HCEC 1CT (cell line): ENCODE data around the gene SELE.

Experiments
- DNase-seq: peaks from one replicate; pipeline ENCODE4 v3.0.0-alpha.2; 2017

The SELE gene

GRCh38 chr1:169733924-169734323, at the start of gene SELE:
Gene SELE, minus strand, starts transcription at chr1:169734079. Its CDS starts 467 bp downstream, at chr1:169733612.
- no peak for DNase-seq

- DNase-seq = no peak
These were observed 48.7 kb upstream of the SELE start for GRCh38 chr1:169782596-169782995.

- DNase-seq = peak; percentile 50
These were observed 46.1 kb upstream of the SELE start for GRCh38 chr1:169779970-169780369.

GRCh38 chr1:169779150-169779549, 45.3 kb upstream of the SELE start:
- no peak for DNase-seq

GRCh38 chr1:169776440-169776839, 42.6 kb upstream of the SELE start:
- no peak for DNase-seq

- no peak for DNase-seq
These were observed 34.3 kb upstream of the SELE start for GRCh38 chr1:169768161-169768560.

GRCh38 chr1:169765580-169766331, 31.9 kb upstream of the SELE start:
- no peak for DNase-seq

- DNase-seq = no peak
These were observed 31.0 kb upstream of the SELE start for GRCh38 chr1:169764919-169765318.

- no peak for DNase-seq
These were observed 28.8 kb upstream of the SELE start for GRCh38 chr1:169762699-169763098.

GRCh38 chr1:169759038-169759437, 25.2 kb upstream of the SELE start:
- DNase-seq = no peak

- DNase-seq = no peak
These were observed 19.7 kb upstream of the SELE start for GRCh38 chr1:169753549-169753948.

GRCh38 chr1:169750041-169750440, 16.2 kb upstream of the SELE start:
- no peak for DNase-seq

- no peak for DNase-seq
These were observed 12.7 kb upstream of the SELE start for GRCh38 chr1:169746550-169746949.

GRCh38 chr1:169745015-169745861, 11.4 kb upstream of the SELE start:
- no peak for DNase-seq

GRCh38 chr1:169741666-169742394, 8.0 kb upstream of the SELE start:
- DNase-seq = peak; percentile 46

- DNase-seq = no peak
These were observed 6.1 kb upstream of the SELE start for GRCh38 chr1:169739980-169740379.

- no peak for DNase-seq
These were observed 2.4 kb downstream of the SELE start for GRCh38 chr1:169731446-169731845.

- no peak for DNase-seq
These were observed 3.9 kb downstream of the SELE start for GRCh38 chr1:169729991-169730390.

- no peak for DNase-seq
These were observed 6.6 kb downstream of the SELE start for GRCh38 chr1:169727307-169727706.

- DNase-seq = no peak
These were observed 7.0 kb downstream of the SELE start for GRCh38 chr1:169726851-169727250.

GRCh38 chr1:169725930-169726329, 7.9 kb downstream of the SELE start:
- no peak for DNase-seq

GRCh38 chr1:169724168-169724567, 9.7 kb downstream of the SELE start:
- no peak for DNase-seq

GRCh38 chr1:169723763-169724162, 10.1 kb downstream of the SELE start:
- no peak for DNase-seq

GRCh38 chr1:169722779-169723178, 11.1 kb downstream of the SELE start:
- no peak for DNase-seq
